GM19372 (cell line): ENCODE data around the gene ARHGAP25.
A peak's percentile ranks its signal among the peaks of the same experiment; 100 is the strongest.

ENCODE experiments used
- ATAC-seq: cut with Tn5 transposase; IDR thresholded peaks from one replicate; pipeline ENCODE4 v1.9.1; 2021; ENCODE audit warnings: mild to moderate bottlenecking, low read depth, moderate library complexity; ENCODE audit not compliant: unreplicated experiment

Gene ARHGAP25

GRCh38 chr2:68734688-68735525, at the start of gene ARHGAP25:
TSS of gene ARHGAP25 (plus strand) at chr2:68734811. CDS start at chr2:68735200, 389 bp downstream.
- peak; percentile 43 for ATAC-seq

- ATAC-seq: no peak
Observed at GRCh38 chr2:68686178-68686577, 48.4 kb upstream of the ARHGAP25 start.

GRCh38 chr2:68687018-68687417, 47.6 kb upstream of the ARHGAP25 start:
- ATAC-seq: no peak

- ATAC-seq: peak; percentile 89
Observed at GRCh38 chr2:68689553-68690537, 44.8 kb upstream of the ARHGAP25 start.

- no peak for ATAC-seq
Observed at GRCh38 chr2:68690851-68691250, 43.8 kb upstream of the ARHGAP25 start.

- no peak for ATAC-seq
Observed at GRCh38 chr2:68692511-68692910, 42.1 kb upstream of the ARHGAP25 start.

GRCh38 chr2:68693951-68694350, 40.7 kb upstream of the ARHGAP25 start:
- no peak for ATAC-seq

- no peak for ATAC-seq
Observed at GRCh38 chr2:68695971-68696370, 38.6 kb upstream of the ARHGAP25 start.

GRCh38 chr2:68696554-68696953, 38.1 kb upstream of the ARHGAP25 start:
- ATAC-seq: no peak

GRCh38 chr2:68698567-68699377, 35.8 kb upstream of the ARHGAP25 start:
- no peak for ATAC-seq

GRCh38 chr2:68700560-68700959, 34.1 kb upstream of the ARHGAP25 start:
- no peak for ATAC-seq

GRCh38 chr2:68706637-68707036, 28.0 kb upstream of the ARHGAP25 start:
- no peak for ATAC-seq

- no peak for ATAC-seq
Observed at GRCh38 chr2:68708629-68709028, 26.0 kb upstream of the ARHGAP25 start.

- no peak for ATAC-seq
Observed at GRCh38 chr2:68709421-68709911, 25.1 kb upstream of the ARHGAP25 start.

- ATAC-seq: no peak
Observed at GRCh38 chr2:68710336-68710735, 24.3 kb upstream of the ARHGAP25 start.

- ATAC-seq: no peak
Observed at GRCh38 chr2:68710756-68711155, 23.9 kb upstream of the ARHGAP25 start.

GRCh38 chr2:68714866-68715265, 19.7 kb upstream of the ARHGAP25 start:
- ATAC-seq: peak; percentile 58

GRCh38 chr2:68715353-68716041, 19.1 kb upstream of the ARHGAP25 start:
- ATAC-seq: peak; percentile 50

GRCh38 chr2:68716604-68717304, 17.9 kb upstream of the ARHGAP25 start:
- ATAC-seq: no peak
